Measurements from ENCODE around the gene AR.
"Not testable (repeated sequence)": the region's sequence is repeated elsewhere in the genome, so short reads cannot be mapped to it uniquely, and the experiment has no call there.

The AR gene

GRCh38 chrX:67612231-67612630 lies 68.4 kb downstream of the AR start:
- Histone ChIP-seq H3K9me3 (ENCODE audit: insufficient read depth, low read depth, low read length) (no peaks in the 10 kb centered on the region), H3K27ac (ENCODE audit: low read length) (no peak overlapping the region), H3K36me3 (ENCODE audit: insufficient read depth, low read depth, low read length) (no peaks in the 10 kb centered on the region), H3K4me1 (ENCODE audit: insufficient read depth, low read length) (no peaks in the 10 kb centered on the region), H3K4me3 (ENCODE audit: low read length) (no peak overlapping the region), H3K9ac (ENCODE audit: low read depth, low read length) (no peak overlapping the region), H3K27me3 (ENCODE audit: insufficient read depth, low read length) (no peaks in the 10 kb centered on the region)

GRCh38 chrX:67613366-67613765 lies 69.5 kb downstream of the AR start:
- H3K9ac ChIP-seq (ENCODE audit: low read depth, low read length) = no peak overlapping the region
- no peaks in the 10 kb centered on the region for H3K27me3 ChIP-seq (ENCODE audit: insufficient read depth, low read length)
- no peaks in the 10 kb centered on the region for H3K4me1 ChIP-seq (ENCODE audit: insufficient read depth, low read length)
- no peak overlapping the region for H3K4me3 ChIP-seq (ENCODE audit: low read length)
- no peaks in the 10 kb centered on the region for H3K36me3 ChIP-seq (ENCODE audit: insufficient read depth, low read depth, low read length)
- H3K27ac ChIP-seq (ENCODE audit: low read length) = no peak overlapping the region
- no peaks in the 10 kb centered on the region for H3K9me3 ChIP-seq (ENCODE audit: insufficient read depth, low read depth, low read length)

GRCh38 chrX:67613996-67614395 lies 70.2 kb downstream of the AR start:
- Histone ChIP-seq H3K4me1 (ENCODE audit: insufficient read depth, low read length) (no peaks in the 10 kb centered on the region), H3K27ac (ENCODE audit: low read length) (no peak overlapping the region), H3K9ac (ENCODE audit: low read depth, low read length) (no peak overlapping the region)

DNA sequence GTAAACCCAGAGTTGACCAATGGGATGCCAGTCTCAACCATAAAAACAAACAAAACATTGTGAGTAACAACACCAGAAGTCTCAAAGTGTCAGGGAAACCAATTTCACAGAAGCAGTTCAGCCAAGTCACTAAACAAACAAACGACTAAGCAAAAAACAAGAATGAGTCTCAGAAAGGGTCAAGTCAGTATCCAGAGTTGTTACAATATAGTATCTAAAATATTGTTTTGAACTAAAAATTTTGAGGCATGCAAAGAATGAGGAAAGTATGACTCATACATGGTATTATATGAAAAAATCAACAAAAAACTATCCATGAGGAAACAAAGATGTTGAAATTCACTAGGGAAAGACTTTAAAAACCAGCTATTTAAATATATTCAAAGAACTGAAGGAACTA lies 70.6 kb downstream of the AR start:
- Histone ChIP-seq H3K27me3 (ENCODE audit: insufficient read depth, low read length) (no peaks in the 10 kb centered on the region), H3K4me1 (ENCODE audit: insufficient read depth, low read length) (no peaks in the 10 kb centered on the region), H3K9me3 (ENCODE audit: insufficient read depth, low read depth, low read length) (no peaks in the 10 kb centered on the region), H3K27ac (ENCODE audit: low read length) (no peak overlapping the region), H3K9ac (ENCODE audit: low read depth, low read length) (no peak overlapping the region), H3K4me3 (ENCODE audit: low read length) (no peak overlapping the region), H3K36me3 (ENCODE audit: insufficient read depth, low read depth, low read length) (no peaks in the 10 kb centered on the region)

More at GRCh38 chrX:67613996-67614395, 70.2 kb downstream of the AR start:
- Histone ChIP-seq H3K36me3 (ENCODE audit: insufficient read depth, low read depth, low read length) (no peaks in the 10 kb centered on the region), H3K27me3 (ENCODE audit: insufficient read depth, low read length) (no peaks in the 10 kb centered on the region), H3K4me3 (ENCODE audit: low read length) (no peak overlapping the region), H3K9me3 (ENCODE audit: insufficient read depth, low read depth, low read length) (no peaks in the 10 kb centered on the region)

- no peak overlapping the region for H3K9ac ChIP-seq (ENCODE audit: low read depth, low read length)
- H3K4me3 ChIP-seq (ENCODE audit: low read length) = no peak overlapping the region
- no peaks in the 10 kb centered on the region for H3K27me3 ChIP-seq (ENCODE audit: insufficient read depth, low read length)
- H3K9me3 ChIP-seq (ENCODE audit: insufficient read depth, low read depth, low read length) = no peaks in the 10 kb centered on the region
- no peaks in the 10 kb centered on the region for H3K36me3 ChIP-seq (ENCODE audit: insufficient read depth, low read depth, low read length)
- H3K27ac ChIP-seq (ENCODE audit: low read length) = no peak overlapping the region
- H3K4me1 ChIP-seq (ENCODE audit: insufficient read depth, low read length) = no peaks in the 10 kb centered on the region; the same call in 1 of the 2 replicates
Observed at GRCh38 chrX:67619253-67619652, 75.4 kb downstream of the AR start.

- Histone ChIP-seq H3K9ac (ENCODE audit: low read depth, low read length) (no peak overlapping the region), H3K4me1 (ENCODE audit: insufficient read depth, low read length) (no peaks in the 10 kb centered on the region; the same call in 1 of the 2 replicates), H3K27me3 (ENCODE audit: insufficient read depth, low read length) (no peaks in the 10 kb centered on the region), H3K4me3 (ENCODE audit: low read length) (no peak overlapping the region), H3K27ac (ENCODE audit: low read length) (no peak overlapping the region), H3K9me3 (ENCODE audit: insufficient read depth, low read depth, low read length) (no peaks in the 10 kb centered on the region), H3K36me3 (ENCODE audit: insufficient read depth, low read depth, low read length) (no peaks in the 10 kb centered on the region)
Observed at GRCh38 chrX:67622053-67622585, 78.3 kb downstream of the AR start.

DNA sequence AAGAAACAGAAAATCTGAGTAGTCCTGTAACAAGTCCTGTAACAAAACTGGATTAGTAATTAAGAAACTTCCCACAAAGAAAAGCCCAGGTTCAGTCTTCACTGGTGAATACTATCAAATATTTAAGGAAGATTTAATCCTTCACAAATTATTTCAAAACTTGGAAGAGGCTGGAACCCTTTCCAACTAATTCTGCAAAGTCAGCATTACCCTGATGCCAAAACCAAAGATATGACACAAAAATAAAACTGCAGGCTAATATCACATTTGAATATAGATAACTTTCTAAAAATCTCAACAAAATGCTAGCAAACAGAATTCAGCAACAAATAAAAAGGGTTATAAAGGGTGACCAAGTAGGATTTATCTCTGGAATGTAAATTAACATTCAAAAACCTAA lies 80.5 kb downstream of the AR start:
- Histone ChIP-seq H3K36me3 (ENCODE audit: insufficient read depth, low read depth, low read length) (no peaks in the 10 kb centered on the region), H3K9me3 (ENCODE audit: insufficient read depth, low read depth, low read length) (no peaks in the 10 kb centered on the region), H3K9ac (ENCODE audit: low read depth, low read length) (no peak overlapping the region), H3K27ac (ENCODE audit: low read length) (no peak overlapping the region), H3K4me1 (ENCODE audit: insufficient read depth, low read length) (no peaks in the 10 kb centered on the region; the same call in 1 of the 2 replicates), H3K4me3 (ENCODE audit: low read length) (no peak overlapping the region), H3K27me3 (ENCODE audit: insufficient read depth, low read length) (no peaks in the 10 kb centered on the region)

DNA sequence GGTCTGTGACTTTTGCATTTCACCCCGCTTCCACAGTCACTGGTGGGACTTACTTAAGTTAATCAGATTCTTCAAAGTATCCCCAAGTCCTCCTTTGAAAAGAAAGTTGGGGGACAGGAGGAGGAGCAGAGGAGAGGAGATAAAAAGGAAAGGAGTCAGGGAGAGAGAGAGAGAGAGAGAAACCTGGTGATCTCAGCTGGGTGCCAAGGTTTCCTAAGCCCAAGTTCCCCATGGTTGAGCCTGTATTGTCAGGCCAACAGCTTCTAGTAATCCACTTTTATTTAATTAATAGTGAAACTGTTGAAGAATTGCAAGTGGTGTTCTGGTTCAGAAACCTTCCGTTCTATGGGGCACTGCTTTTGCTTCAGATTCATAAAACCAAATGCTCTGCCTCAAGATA lies 91.6 kb downstream of the AR start:
- Histone ChIP-seq H3K9me3 (ENCODE audit: insufficient read depth, low read depth, low read length) (no peaks in the 10 kb centered on the region), H3K9ac (ENCODE audit: low read depth, low read length) (no peak overlapping the region), H3K36me3 (ENCODE audit: insufficient read depth, low read depth, low read length) (no peaks in the 10 kb centered on the region), H3K27ac (ENCODE audit: low read length) (no peak overlapping the region), H3K4me1 (ENCODE audit: insufficient read depth, low read length) (no peaks in the 10 kb centered on the region; the same call in 1 of the 2 replicates), H3K27me3 (ENCODE audit: insufficient read depth, low read length) (no peaks in the 10 kb centered on the region), H3K4me3 (ENCODE audit: low read length) (no peak overlapping the region)

- Histone ChIP-seq H3K27ac (ENCODE audit: low read length) (no peak overlapping the region), H3K9ac (ENCODE audit: low read depth, low read length) (no peak overlapping the region), H3K27me3 (ENCODE audit: insufficient read depth, low read length) (no peaks in the 10 kb centered on the region), H3K36me3 (ENCODE audit: insufficient read depth, low read depth, low read length) (no peaks in the 10 kb centered on the region), H3K9me3 (ENCODE audit: insufficient read depth, low read depth, low read length) (no peaks in the 10 kb centered on the region), H3K4me3 (ENCODE audit: low read length) (no peak overlapping the region; the same call in 1 of the 2 replicates), H3K4me1 (ENCODE audit: insufficient read depth, low read length) (no peaks in the 10 kb centered on the region; the same call in 1 of the 2 replicates)
Observed at GRCh38 chrX:67636532-67636931, 92.7 kb downstream of the AR start.

GRCh38 chrX:67637293-67637692 lies 93.5 kb downstream of the AR start:
- not testable (repeated sequence) for H3K9me3 ChIP-seq (ENCODE audit: insufficient read depth, low read depth, low read length); H3K4me3 ChIP-seq (ENCODE audit: low read length); H3K27ac ChIP-seq (ENCODE audit: low read length); H3K36me3 ChIP-seq (ENCODE audit: insufficient read depth, low read depth, low read length); H3K4me1 ChIP-seq (ENCODE audit: insufficient read depth, low read length); H3K27me3 ChIP-seq (ENCODE audit: insufficient read depth, low read length); H3K9ac ChIP-seq (ENCODE audit: low read depth, low read length)

- H3K27me3 ChIP-seq (ENCODE audit: insufficient read depth, low read length) = no peaks in the 10 kb centered on the region
- peaks cover 15% of the 10 kb centered on the region; the same call in 1 of the 2 replicates for H3K36me3 ChIP-seq (ENCODE audit: insufficient read depth, low read depth, low read length)
- no peak overlapping the region for H3K27ac ChIP-seq (ENCODE audit: low read length)
- no peak overlapping the region for H3K4me3 ChIP-seq (ENCODE audit: low read length)
- H3K9ac ChIP-seq (ENCODE audit: low read depth, low read length) = no peak overlapping the region
- H3K9me3 ChIP-seq (ENCODE audit: insufficient read depth, low read depth, low read length) = no peaks in the 10 kb centered on the region
- H3K4me1 ChIP-seq (ENCODE audit: insufficient read depth, low read length) = no peaks in the 10 kb centered on the region
Observed at GRCh38 chrX:67648361-67648760, 104.5 kb downstream of the AR start.

GRCh38 chrX:67651437-67652142 lies 107.8 kb downstream of the AR start:
- H3K27ac ChIP-seq (ENCODE audit: low read length) = no peak overlapping the region

More at GRCh38 chrX:67651437-67652142, 107.8 kb downstream of the AR start:
- Histone ChIP-seq H3K4me1 (ENCODE audit: insufficient read depth, low read length) (peaks cover 4% of the 10 kb centered on the region; the same call in 1 of the 2 replicates), H3K36me3 (ENCODE audit: insufficient read depth, low read depth, low read length) (peaks cover 4% of the 10 kb centered on the region; the same call in 1 of the 2 replicates), H3K27me3 (ENCODE audit: insufficient read depth, low read length) (no peaks in the 10 kb centered on the region), H3K9me3 (ENCODE audit: insufficient read depth, low read depth, low read length) (no peaks in the 10 kb centered on the region), H3K4me3 (ENCODE audit: low read length) (no peak overlapping the region), H3K9ac (ENCODE audit: low read depth, low read length) (no peak overlapping the region)
